Mesenchymal stem cell (in vitro differentiated cells and primary cell): Measurements from ENCODE around the gene ICAM5.

Source experiments
- DNase-seq: peaks from one replicate; pipeline ENCODE4 v3.0.0-alpha.2; 2013
- H2AFZ ChIP-seq: one replicate; pipeline ENCODE4 v1.6.1; 2013; ENCODE audit warnings: low read depth, mild to moderate bottlenecking, control low read depth, inconsistent platforms, low read length, moderate library complexity
- H2AK5ac ChIP-seq: 2 replicates; pipeline ENCODE4 v1.6.1; 2013; ENCODE audit warnings: low read length, moderate library complexity, mild to moderate bottlenecking, inconsistent platforms; ENCODE audit not compliant: severe bottlenecking
- H2BK120ac ChIP-seq: one replicate; pipeline ENCODE4 v1.6.1; 2013; ENCODE audit warnings: low read depth, mild to moderate bottlenecking, inconsistent platforms, low read length, moderate library complexity
- H2BK12ac ChIP-seq, 2 experiments: one replicate each; pipeline ENCODE4 v1.6.1; 2013; ENCODE audit warnings: inconsistent platforms in 2 of 2, low read length in 2 of 2, mild to moderate bottlenecking in 2 of 2, moderate library complexity in 2 of 2, control low read depth in 1 of 2
- H2BK15ac ChIP-seq: one replicate; pipeline ENCODE4 v1.6.1; 2013; ENCODE audit warnings: mild to moderate bottlenecking, low read depth, inconsistent platforms; ENCODE audit not compliant: poor library complexity, severe bottlenecking
- H2BK5ac ChIP-seq: 2 replicates; pipeline ENCODE4 v1.6.1; 2013; ENCODE audit warnings: low read depth, mild to moderate bottlenecking, low read length, control low read depth, inconsistent platforms; ENCODE audit not compliant: poor library complexity, severe bottlenecking
- H3K14ac ChIP-seq, 2 experiments: one replicate each; pipeline ENCODE4 v1.6.1; 2013; ENCODE audit warnings: inconsistent platforms in 2 of 2, low read length in 2 of 2, control low read depth in 1 of 2, mild to moderate bottlenecking in 1 of 2, moderate library complexity in 1 of 2
- H3K18ac ChIP-seq, 2 experiments: one replicate each; pipeline ENCODE4 v1.6.1; 2013; ENCODE audit warnings: inconsistent platforms in 2 of 2, low read length in 2 of 2, control low read depth in 1 of 2, low read depth in 1 of 2, mild to moderate bottlenecking in 1 of 2
- H3K23ac ChIP-seq, 2 experiments: one replicate each; pipeline ENCODE4 v1.6.1; 2013; ENCODE audit warnings: inconsistent platforms in 2 of 2, low read length in 2 of 2, mild to moderate bottlenecking in 2 of 2, moderate library complexity in 2 of 2, control low read depth in 1 of 2
- H3K27ac ChIP-seq: 2 replicates; pipeline ENCODE4 v1.5.1; 2013; ENCODE audit warnings: mild to moderate bottlenecking, moderate library complexity, low read length, control low read depth, inconsistent platforms; ENCODE audit not compliant: poor library complexity, severe bottlenecking
- H3K27me3 ChIP-seq, 2 experiments: 2 replicates each; pipeline versions ENCODE4 v1.6.1 to v1.7.0; 2013; ENCODE audit warnings: low read length in 2 of 2, mild to moderate bottlenecking in 2 of 2, moderate library complexity in 2 of 2, control low read depth in 1 of 2, inconsistent platforms in 1 of 2; ENCODE audit not compliant: control insufficient read depth in 1 of 2, insufficient read depth in 1 of 2
- H3K36me3 ChIP-seq, 2 experiments: 2 replicates each; pipeline versions ENCODE4 v1.6.1 to v1.7.0; 2013; ENCODE audit warnings: low read length in 2 of 2, control low read depth in 1 of 2, inconsistent platforms in 1 of 2, low read depth in 1 of 2, mild to moderate bottlenecking in 1 of 2; ENCODE audit not compliant: insufficient read depth in 2 of 2, control insufficient read depth in 1 of 2
- H3K4ac ChIP-seq, 2 experiments: one replicate each; pipeline ENCODE4 v1.6.1; 2013; ENCODE audit warnings: inconsistent platforms in 2 of 2, low read length in 2 of 2, mild to moderate bottlenecking in 2 of 2, moderate library complexity in 2 of 2, control low read depth in 1 of 2, low read depth in 1 of 2
- H3K4me1 ChIP-seq: 2 replicates; pipeline ENCODE4 v1.6.1; 2013; ENCODE audit warnings: low read depth, low read length, control low read depth; ENCODE audit not compliant: control insufficient read depth, insufficient read depth
- H3K4me2 ChIP-seq: 2 replicates; pipeline ENCODE4 v1.6.1; 2013; ENCODE audit warnings: low read length, mild to moderate bottlenecking, inconsistent platforms; ENCODE audit not compliant: poor library complexity, severe bottlenecking
- H3K4me3 ChIP-seq, 2 experiments: 2 replicates each; pipeline versions ENCODE4 v1.5.1 to v1.7.0; 2013; ENCODE audit warnings: low read length in 2 of 2, mild to moderate bottlenecking in 2 of 2, control low read depth in 1 of 2, low read depth in 1 of 2; ENCODE audit not compliant: insufficient read depth in 1 of 2
- H3K79me1 ChIP-seq: replicated peaks from 2 replicates; pipeline ENCODE4 v1.6.1; 2013; ENCODE audit warnings: mild to moderate bottlenecking, control low read depth, low read length, inconsistent platforms; ENCODE audit not compliant: poor library complexity, severe bottlenecking
- H3K9ac ChIP-seq: 2 replicates; pipeline ENCODE4 v1.7.0; 2013; ENCODE audit warnings: mild to moderate bottlenecking, low read length, moderate library complexity
- H3K9me3 ChIP-seq: 2 replicates; pipeline ENCODE4 v1.7.0; 2013; ENCODE audit warnings: mild to moderate bottlenecking, low read length; ENCODE audit not compliant: control insufficient read depth
- H4K8ac ChIP-seq: one replicate; pipeline ENCODE4 v1.6.1; 2013; ENCODE audit warnings: inconsistent platforms, mild to moderate bottlenecking, low read length, moderate library complexity
- H4K91ac ChIP-seq: one replicate; pipeline ENCODE4 v1.6.1; 2013; ENCODE audit warnings: mild to moderate bottlenecking, low read length, inconsistent platforms
- WGBS: methylation state at CpG from one replicate; pipeline ENCODE4 v1.1.7; 2013; ENCODE audit warnings: mixed read lengths; 5-methylcytosine and 5-hydroxymethylcytosine counted together

Gene ICAM5

DNA sequence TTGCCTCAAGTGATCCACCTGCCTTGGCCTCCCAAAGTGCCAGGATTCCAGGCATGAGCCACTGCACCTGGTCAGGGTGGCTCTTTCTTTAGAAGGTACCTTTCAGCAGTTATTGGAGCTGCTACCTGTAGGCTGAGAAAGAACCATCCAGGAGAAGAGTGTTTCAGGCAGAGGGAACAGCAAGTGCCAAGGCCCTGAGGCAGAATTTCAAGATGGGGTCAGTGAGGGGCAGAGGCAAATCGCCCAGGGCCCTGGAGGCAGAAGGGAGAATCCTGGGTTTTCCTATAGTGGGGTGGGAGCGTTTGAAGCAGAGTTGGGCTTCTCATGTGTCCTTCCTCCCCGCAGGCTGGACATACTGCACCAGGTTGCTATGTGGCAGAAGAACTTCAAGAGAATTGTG, 35.5 kb upstream of the ICAM5 start:
- no peak overlapping the region for H4K8ac ChIP-seq

DNA sequence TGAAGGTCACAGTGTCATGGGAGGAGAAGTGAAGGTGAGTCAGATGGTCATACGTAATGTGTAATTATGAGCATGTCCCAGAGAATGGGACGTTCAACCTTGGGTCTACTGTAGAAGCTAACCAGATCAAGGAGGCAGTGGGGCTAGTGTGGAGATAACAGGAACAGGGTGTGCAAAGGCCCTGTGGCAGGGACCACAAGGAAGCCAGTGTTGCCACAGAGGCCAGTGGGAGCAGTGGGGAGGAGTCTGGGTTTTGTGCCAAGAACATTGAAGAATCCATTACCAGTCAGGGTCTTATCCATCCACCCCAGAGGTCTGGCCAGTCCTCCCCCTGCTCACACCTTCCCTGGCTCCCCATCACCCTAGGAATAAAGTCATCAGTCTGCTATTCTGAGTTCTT, 34.4 kb upstream of the ICAM5 start:
- no peak overlapping the region for H3K27ac ChIP-seq
- H3K14ac ChIP-seq, result no peak overlapping the region
- no peak overlapping the region for H4K8ac ChIP-seq
- peaks cover 51 to 59% of the 10 kb centered on the region in 2 experiments for H3K36me3 ChIP-seq
- no peak overlapping the region for H3K4me3 ChIP-seq
- DNase-seq, result no peak
- no peak overlapping the region for H2BK12ac ChIP-seq
- H3K4me1 ChIP-seq, result peaks cover 15% of the 10 kb centered on the region
- no peak overlapping the region for H2BK120ac ChIP-seq
- H2BK5ac ChIP-seq, result no peak overlapping the region
- H3K9ac ChIP-seq, result no peak overlapping the region
- no peak overlapping the region for H2AFZ ChIP-seq
- H3K4me2 ChIP-seq, result no peak overlapping the region
- H3K9me3 ChIP-seq, result no peaks in the 10 kb centered on the region
- H3K4ac ChIP-seq, result no peak overlapping the region
- no peak overlapping the region for H3K23ac ChIP-seq
- H3K18ac ChIP-seq, result no peak overlapping the region
- WGBS, result 98% methylated on average over 2 of the region's 2 CpGs
- H4K91ac ChIP-seq, result no peak overlapping the region
- H3K27me3 ChIP-seq, result no peaks in the 10 kb centered on the region
- no peak overlapping the region for H2BK15ac ChIP-seq
- H2AK5ac ChIP-seq, result no peak overlapping the region
- H3K79me1 ChIP-seq, result peaks cover 31% of the 10 kb centered on the region

More for the DNA sequence above, 35.5 kb upstream of the ICAM5 start:
- no peak overlapping the region for H2AFZ ChIP-seq
- no peak overlapping the region for H3K18ac ChIP-seq
- H2BK15ac ChIP-seq, result no peak overlapping the region
- no peak overlapping the region for H3K14ac ChIP-seq
- 100% methylated on average over 3 of the region's 3 CpGs for WGBS
- no peak overlapping the region for H3K27ac ChIP-seq
- no peak overlapping the region for H2BK12ac ChIP-seq
- no peak overlapping the region for H4K91ac ChIP-seq
- H3K79me1 ChIP-seq, result peaks cover 31% of the 10 kb centered on the region
- peaks cover 8% of the 10 kb centered on the region for H3K4me1 ChIP-seq
- H2AK5ac ChIP-seq, result no peak overlapping the region
- no peak overlapping the region for H2BK120ac ChIP-seq
- no peak overlapping the region for H3K4me2 ChIP-seq
- H3K4ac ChIP-seq, result no peak overlapping the region
- H3K4me3 ChIP-seq, result no peak overlapping the region
- peaks cover 43 to 49% of the 10 kb centered on the region in 2 experiments for H3K36me3 ChIP-seq
- no peak overlapping the region for H3K23ac ChIP-seq
- DNase-seq, result no peak
- H2BK5ac ChIP-seq, result no peak overlapping the region
- H3K9ac ChIP-seq, result no peak overlapping the region
- no peaks in the 10 kb centered on the region for H3K9me3 ChIP-seq
- no peaks in the 10 kb centered on the region for H3K27me3 ChIP-seq

GRCh38 chr19:10256551-10256950, 33.2 kb upstream of the ICAM5 start:
- no peak overlapping the region for H2BK120ac ChIP-seq
- DNase-seq, result no peak
- peak overlapping the region; percentile 38 for H4K8ac ChIP-seq
- H3K4me2 ChIP-seq, result no peak overlapping the region
- no peak overlapping the region for H4K91ac ChIP-seq
- H3K79me1 ChIP-seq, result peaks cover 26% of the 10 kb centered on the region
- no peak overlapping the region for H3K9ac ChIP-seq
- no peak overlapping the region for H2AK5ac ChIP-seq
- no peak overlapping the region for H2BK5ac ChIP-seq
- 94% methylated on average over 18 of the region's 18 CpGs for WGBS
- H3K4ac ChIP-seq, result no peak overlapping the region
- no peak overlapping the region for H2BK12ac ChIP-seq
- no peak overlapping the region for H2AFZ ChIP-seq
- H3K27me3 ChIP-seq, result no peaks in the 10 kb centered on the region
- peaks cover 52 to 59% of the 10 kb centered on the region in 2 experiments for H3K36me3 ChIP-seq
- H2BK15ac ChIP-seq, result no peak overlapping the region
- no peak overlapping the region for H3K23ac ChIP-seq
- H3K14ac ChIP-seq, result no peak overlapping the region
- H3K27ac ChIP-seq, result no peak overlapping the region
- no peak overlapping the region for H3K4me3 ChIP-seq
- no peaks in the 10 kb centered on the region for H3K9me3 ChIP-seq
- H3K4me1 ChIP-seq, result peaks cover 13% of the 10 kb centered on the region
- no peak overlapping the region for H3K18ac ChIP-seq

DNA sequence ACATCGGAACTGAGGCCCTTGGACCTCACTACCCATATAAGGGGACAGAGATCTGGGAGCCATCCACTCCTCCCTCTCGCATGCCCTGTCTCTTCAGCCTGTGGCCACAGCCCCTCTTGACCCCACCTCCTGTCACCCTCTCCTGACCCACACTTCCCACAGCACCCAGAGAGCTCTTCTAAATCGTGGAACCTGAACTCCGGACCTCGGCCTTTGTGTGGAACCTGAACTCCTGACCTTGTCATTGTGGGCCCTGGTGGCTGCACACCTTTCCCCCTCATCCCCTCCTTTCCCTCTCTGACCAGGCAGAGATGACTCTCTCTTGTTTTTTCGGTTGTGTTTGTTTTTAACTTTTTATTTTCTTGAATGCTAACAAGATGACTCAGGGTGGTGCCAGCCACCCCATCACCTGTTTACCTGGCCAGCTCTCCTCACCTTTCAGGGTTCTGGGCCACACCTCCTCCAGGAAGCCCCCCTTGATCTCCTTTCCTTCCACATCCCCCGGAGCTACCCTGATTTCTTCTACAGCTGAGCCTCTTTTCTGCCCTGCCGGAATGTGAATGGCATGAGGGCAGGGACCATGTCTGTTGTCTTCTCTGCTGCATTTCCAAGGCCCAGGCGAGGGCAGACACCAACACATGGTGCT, 32.7 kb upstream of the ICAM5 start:
- Histone ChIP-seq H3K79me1 (peaks cover 26% of the 10 kb centered on the region), H3K14ac (no peak overlapping the region), H3K18ac (no peak overlapping the region), H2BK15ac (no peak overlapping the region), H2BK12ac (no peak overlapping the region), H3K4ac (no peak overlapping the region), H4K8ac (no peak overlapping the region), H3K9ac (no peak overlapping the region), H3K27me3 (no peaks in the 10 kb centered on the region), H3K9me3 (no peaks in the 10 kb centered on the region), H3K4me1 (peaks cover 14% of the 10 kb centered on the region), H2BK120ac (no peak overlapping the region), H4K91ac (no peak overlapping the region), H3K23ac (no peak overlapping the region), H2BK5ac (no peak overlapping the region), H3K4me3 (no peak overlapping the region), H3K36me3 (peaks cover 52 to 59% of the 10 kb centered on the region in 2 experiments), H2AFZ (no peak overlapping the region), H2AK5ac (no peak overlapping the region), H3K4me2 (no peak overlapping the region), H3K27ac (no peak overlapping the region)
- 95% methylated on average over 9 of the region's 9 CpGs for WGBS
- no peak for DNase-seq
